H1 (cell line): ENCODE data around the gene MACF1.

Source experiments
- CREB1 ChIP-seq: IDR thresholded peaks from 2 replicates; pipeline ENCODE4 v1.6.1; 2012; ENCODE audit warnings: inconsistent platforms
- CTCF ChIP-seq, 3 experiments: IDR thresholded peaks; 1 replicate in 2 of 3; 2 replicates in 1 of 3; pipeline versions ENCODE4 v1.5.1 to v1.6.1; 2011; ENCODE audit warnings: low read length in 3 of 3, mild to moderate bottlenecking in 3 of 3, inconsistent platforms in 2 of 3, low read depth in 1 of 3, moderate library complexity in 1 of 3; ENCODE audit not compliant: insufficient read depth in 1 of 3; ENCODE audit errors: control extremely low read depth in 1 of 3
- JUND ChIP-seq: IDR thresholded peaks from 2 replicates; pipeline ENCODE4 v1.6.1; 2011; ENCODE audit warnings: mild to moderate bottlenecking, improper control_type of control experiment, low read length
- RAD21 ChIP-seq, 2 experiments: IDR thresholded peaks in 1 of 2; conservative IDR thresholded peaks in 1 of 2; 2 replicates each; pipeline ENCODE4 v1.6.1; 2011; ENCODE audit warnings: low read depth in 2 of 2, low read length in 2 of 2, improper control_type of control experiment in 1 of 2, inconsistent platforms in 1 of 2, mild to moderate bottlenecking in 1 of 2, moderate library complexity in 1 of 2
- RBBP5 ChIP-seq: IDR thresholded peaks from 2 replicates; pipeline ENCODE4 v1.7.1; 2012; ENCODE audit warnings: low read depth, mild to moderate bottlenecking, inconsistent platforms, low read length, moderate library complexity, borderline replicate concordance
- RNF2 ChIP-seq: fragments of 200-900, 300-1000 bp; sonication (generic); IDR thresholded peaks from 2 replicates; pipeline ENCODE4 v1.7.1; 2016; ENCODE audit warnings: borderline replicate concordance, low read depth, mild to moderate bottlenecking, antibody characterized with exemption, low read length; ENCODE audit not compliant: poor library complexity, severe bottlenecking; ENCODE audit errors: missing control alignments
- SAP30 ChIP-seq: fragments of 300-600 bp; sonication (generic); IDR thresholded peaks from 2 replicates; pipeline ENCODE4 v1.7.1; 2012; ENCODE audit warnings: low read length, moderate library complexity, mild to moderate bottlenecking, inconsistent platforms; ENCODE audit not compliant: insufficient read depth, insufficient replicate concordance

GRCh38 chr1:39372105-39372504, 167.6 kb downstream of the MACF1 start:
- no peak for TF ChIP-seq JUND
- TF ChIP-seq SAP30: no peak
- no peak for TF ChIP-seq CREB1
- TF ChIP-seq CTCF (IDR thresholded peaks at IDR 0.05; ENCODE audit: control extremely low read depth in 1 of 3, insufficient read depth in 1 of 3, low read depth in 1 of 3, low read length in 3 of 3): no peak
- TF ChIP-seq RAD21 (IDR thresholded peaks at IDR 0.05 in 1 of 2, conservative IDR thresholded peaks at IDR 0.05 in 1 of 2; ENCODE audit: low read depth in 2 of 2, low read length in 2 of 2): no peak
- TF ChIP-seq RBBP5: no peak
- no peak for TF ChIP-seq RNF2
